DMS153 (cell line): ENCODE data around the gene KLRD1.
"Not testable (repeated sequence)": the region's sequence is repeated elsewhere in the genome, so short reads cannot be mapped to it uniquely, and the experiment has no call there.

ENCODE experiments used
- DNase-seq: peaks from one replicate; lab custom pipeline; 2025; lab: John Stamatoyannopoulos, UW

The KLRD1 gene, protein sequence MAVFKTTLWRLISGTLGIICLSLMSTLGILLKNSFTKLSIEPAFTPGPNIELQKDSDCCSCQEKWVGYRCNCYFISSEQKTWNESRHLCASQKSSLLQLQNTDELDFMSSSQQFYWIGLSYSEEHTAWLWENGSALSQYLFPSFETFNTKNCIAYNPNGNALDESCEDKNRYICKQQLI

DNA sequence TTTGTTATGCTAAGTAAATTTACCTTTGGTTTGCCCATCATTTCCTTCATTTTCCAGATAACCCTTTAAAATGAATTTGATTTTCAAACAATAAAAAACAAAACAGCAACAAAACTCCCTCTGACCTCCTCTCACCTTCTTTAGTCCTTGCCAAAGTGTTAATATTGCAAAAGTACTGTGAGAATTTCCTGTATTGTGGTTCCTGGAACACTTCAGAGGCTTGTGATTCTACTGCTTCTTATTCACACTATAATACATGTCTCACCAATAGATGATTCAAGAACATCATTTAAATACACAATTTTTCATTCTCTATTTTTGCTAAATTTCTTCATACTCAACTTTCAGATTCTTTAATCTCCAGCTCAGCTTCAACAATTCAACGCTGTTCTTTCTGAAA is at the start of gene KLRD1:
Gene KLRD1, plus strand, starts transcription at position 241 of the 400 bp plus-strand sequence. CDS start 208 bp downstream, outside the sequence.
- DNase-seq, result no peak

- DNase-seq, result no peak
Measured at GRCh38 chr12:10260927-10261326, 46.7 kb upstream of the KLRD1 start.

DNA sequence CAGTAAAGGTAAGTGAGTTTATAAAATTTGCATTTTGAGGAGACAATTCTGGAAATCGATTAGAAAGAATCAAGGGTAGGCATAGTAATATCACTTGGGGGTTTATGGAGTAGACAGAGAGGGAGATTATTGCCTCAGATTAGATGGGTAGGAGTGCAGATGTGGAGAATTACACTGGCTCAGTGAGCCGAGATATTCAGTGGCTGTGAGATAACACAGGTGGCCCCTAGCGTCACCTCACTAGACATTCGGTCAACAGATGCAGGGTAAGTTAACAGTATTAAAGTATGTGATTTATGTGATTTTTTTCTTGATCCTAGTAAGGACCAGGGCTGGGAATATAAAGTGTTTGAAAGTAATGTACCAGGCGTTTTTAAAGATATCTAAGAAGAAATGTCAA is 39.6 kb upstream of the KLRD1 start:
- no peak for DNase-seq

- DNase-seq, result no peak
Measured at GRCh38 chr12:10272467-10272866, 35.2 kb upstream of the KLRD1 start.

- no peak for DNase-seq
Measured at GRCh38 chr12:10276774-10277173, 30.9 kb upstream of the KLRD1 start.

- DNase-seq, result no peak
Measured at GRCh38 chr12:10278104-10278503, 29.6 kb upstream of the KLRD1 start.

DNA sequence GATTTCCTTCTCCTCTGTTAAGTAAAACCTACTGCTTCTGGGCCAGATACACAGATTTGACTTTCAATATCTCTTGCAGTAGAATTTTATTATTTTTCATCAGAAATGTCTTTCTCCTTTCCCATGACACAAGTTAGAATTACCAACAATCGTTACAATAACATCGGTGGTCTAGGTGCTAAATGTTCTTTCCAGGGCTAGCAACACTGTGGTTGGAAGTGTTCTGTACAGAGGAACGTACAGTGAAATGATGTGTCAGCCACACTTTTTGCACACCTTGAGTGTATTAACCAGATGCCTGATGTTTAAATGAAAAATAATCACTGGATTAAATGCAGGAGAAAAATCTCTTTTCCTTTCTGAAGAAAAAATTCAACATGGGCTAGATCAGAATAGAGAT is 27.7 kb upstream of the KLRD1 start:
- no peak for DNase-seq

GRCh38 chr12:10283027-10283426 is 24.6 kb upstream of the KLRD1 start:
- peak; percentile 73 for DNase-seq

- no peak for DNase-seq
Measured at GRCh38 chr12:10285919-10286318, 21.8 kb upstream of the KLRD1 start.

- DNase-seq, result no peak
Measured at GRCh38 chr12:10289005-10289754, 18.5 kb upstream of the KLRD1 start.

DNA sequence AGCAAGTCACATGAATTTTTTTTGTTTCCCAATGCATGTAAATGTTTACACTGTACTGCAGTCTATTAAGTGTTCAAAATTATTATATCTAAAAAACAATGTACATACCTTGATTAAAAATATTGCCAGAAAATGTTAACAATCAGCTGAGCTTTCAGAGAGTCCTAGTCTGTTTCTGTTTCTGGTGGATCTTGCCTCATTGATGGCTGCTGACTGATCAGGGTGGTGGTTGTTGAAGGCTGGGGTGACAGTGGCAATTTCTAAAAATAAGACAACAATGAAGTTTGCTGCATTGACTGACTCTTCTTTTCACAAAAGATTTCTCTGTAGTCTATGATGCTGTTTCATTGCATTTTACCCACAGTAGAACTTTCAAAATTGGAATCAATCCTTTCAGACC is 16.6 kb upstream of the KLRD1 start:
- no peak for DNase-seq

DNA sequence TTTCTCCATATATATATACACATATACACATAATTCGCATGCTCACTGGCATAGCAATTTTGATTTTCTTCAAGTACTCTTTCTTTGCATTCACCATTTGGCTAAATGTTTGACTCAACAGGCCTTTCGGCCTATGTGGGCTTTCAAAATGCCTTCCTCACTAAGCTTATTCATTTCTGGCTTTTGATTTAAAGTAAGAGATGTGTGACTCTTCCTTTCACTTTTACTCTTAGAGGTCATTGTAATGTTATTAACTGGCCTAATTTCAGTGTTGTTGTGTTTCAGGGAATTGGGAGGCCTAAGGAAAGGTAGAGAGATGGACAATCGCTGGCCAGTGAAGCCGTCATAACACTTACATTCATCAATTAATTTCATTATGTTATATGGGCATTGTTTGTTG is 14.5 kb upstream of the KLRD1 start:
- no peak for DNase-seq

- DNase-seq, result no peak
Measured at GRCh38 chr12:10293570-10294227, 14.0 kb upstream of the KLRD1 start.

DNA sequence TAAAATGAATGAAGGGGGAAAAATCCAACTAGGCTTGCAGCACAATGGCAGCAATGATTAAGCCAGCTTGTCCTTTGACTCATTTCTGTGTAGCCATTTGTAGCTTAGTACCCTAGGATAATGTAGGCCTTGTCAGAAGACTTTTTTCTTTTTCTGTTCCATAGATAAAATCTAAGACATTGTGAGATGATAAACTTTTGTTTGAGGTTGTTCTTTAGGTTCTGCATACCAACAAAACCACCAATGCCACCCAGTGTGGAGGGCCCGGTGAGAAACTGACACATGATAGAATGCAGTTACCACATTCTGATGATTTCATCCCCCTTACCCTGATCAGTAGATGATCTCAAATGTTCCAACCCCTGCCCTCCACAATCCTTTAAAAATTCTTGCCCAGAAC is 6.6 kb upstream of the KLRD1 start:
- no peak for DNase-seq

DNA sequence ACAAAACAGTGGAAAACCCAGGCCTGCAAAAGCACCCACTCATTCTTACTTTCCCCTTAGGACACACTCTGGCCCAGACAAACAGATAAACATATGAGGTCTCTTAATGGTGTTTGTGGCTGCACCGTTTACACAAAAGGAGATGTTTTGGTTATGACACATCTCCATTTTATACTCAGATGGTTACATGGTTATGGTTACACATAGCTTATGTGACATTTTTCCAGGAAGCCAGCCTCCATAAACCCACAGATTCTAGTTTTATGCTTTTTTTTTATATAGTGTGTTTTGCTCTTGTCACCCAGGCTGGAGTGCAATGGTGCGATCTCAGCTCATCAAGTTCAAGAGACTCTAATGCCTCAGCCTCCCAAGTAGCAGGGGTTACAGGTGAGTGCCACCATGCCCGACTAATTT is 3.5 kb upstream of the KLRD1 start:
- no peak for DNase-seq

DNA sequence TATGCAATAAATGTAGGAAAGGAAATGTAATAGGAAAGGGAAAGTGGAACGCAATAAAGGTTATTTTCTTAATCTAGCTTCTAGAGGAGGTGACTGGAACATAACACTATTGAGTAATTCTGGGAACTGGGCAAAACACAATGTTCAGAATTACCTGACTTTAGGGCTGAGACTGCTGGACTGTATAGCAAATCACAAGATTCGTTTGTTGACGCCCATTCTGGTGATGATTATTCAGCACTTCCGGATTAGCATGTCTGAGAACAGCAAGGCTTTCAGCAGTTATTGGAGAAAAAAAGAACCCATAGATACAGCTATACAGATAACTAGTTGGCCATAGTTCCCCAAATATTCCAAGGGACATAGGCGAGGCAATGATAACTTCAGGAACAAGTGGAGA is 2.3 kb upstream of the KLRD1 start:
- DNase-seq, result no peak

GRCh38 chr12:10310926-10311720 is 3.5 kb downstream of the KLRD1 start:
- no peak for DNase-seq

DNA sequence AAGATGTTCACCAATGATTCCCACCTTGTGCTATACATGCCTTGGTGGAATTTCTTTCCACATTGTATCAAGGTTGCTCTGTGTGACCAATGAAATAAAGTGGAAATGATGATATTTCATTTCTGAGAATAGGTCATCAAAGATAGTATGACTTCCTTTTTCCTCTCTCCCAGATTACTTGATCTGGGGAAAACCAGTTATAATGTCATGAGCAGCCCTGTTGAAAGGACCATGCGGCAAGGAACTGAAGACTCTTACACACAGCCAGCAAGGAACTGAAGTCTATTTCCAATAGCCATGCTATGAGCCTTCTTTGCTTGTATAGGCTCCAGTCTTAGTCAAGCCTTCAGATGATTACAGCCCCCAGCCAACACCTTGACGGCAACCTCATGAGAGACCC is 11.7 kb downstream of the KLRD1 start:
- no peak for DNase-seq

GRCh38 chr12:10320643-10321042 is 13.0 kb downstream of the KLRD1 start:
- no peak for DNase-seq

GRCh38 chr12:10328691-10329090 is 21.0 kb downstream of the KLRD1 start:
- DNase-seq, result not testable (repeated sequence)

DNA sequence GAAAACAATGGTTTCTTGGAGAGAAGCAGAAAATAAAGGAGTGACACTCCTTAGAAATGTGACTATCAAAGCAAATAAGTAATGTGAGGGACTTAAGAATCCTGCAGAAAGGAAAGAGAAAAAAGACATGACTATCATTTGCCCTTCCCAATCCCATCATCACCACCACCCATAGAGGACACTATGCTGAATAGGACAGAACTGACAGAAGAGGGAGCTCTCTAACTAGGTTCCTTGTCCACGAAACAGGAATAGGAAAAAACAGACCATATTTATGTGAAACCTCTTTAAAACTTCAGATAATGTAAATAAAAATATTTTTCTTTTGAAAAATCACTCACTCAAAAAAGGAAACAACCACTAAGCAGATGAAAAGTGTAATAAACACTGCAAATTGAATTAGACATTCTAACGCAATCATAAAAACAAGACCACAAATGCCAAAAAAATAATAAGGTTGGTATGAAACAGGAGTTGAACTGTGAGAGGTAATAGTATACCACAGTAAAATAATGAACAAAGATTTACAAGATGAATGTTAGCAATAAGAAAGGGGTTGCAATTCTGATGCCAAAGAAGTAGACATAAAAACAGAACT is 24.1 kb downstream of the KLRD1 start:
- peak; percentile 53 for DNase-seq

GRCh38 chr12:10336196-10336595 is 28.5 kb downstream of the KLRD1 start:
- DNase-seq, result not testable (repeated sequence)
